CD4-positive, alpha-beta T cell treated with Interleukin-4 for 4 hours (primary cell): ENCODE results near the gene ACTG2.

Source experiments
- DNase-seq: peaks from one replicate; pipeline ENCODE4 v3.0.0-alpha.2; 2020

Gene ACTG2

GRCh38 chr2:73915437-73915993 lies 22.7 kb downstream of the ACTG2 start:
- no peak for DNase-seq

- no peak for DNase-seq
Observed at GRCh38 chr2:73916666-73917065, 23.9 kb downstream of the ACTG2 start.

GRCh38 chr2:73917296-73917695 lies 24.5 kb downstream of the ACTG2 start:
- DNase-seq = no peak

- DNase-seq = no peak
Observed at GRCh38 chr2:73917696-73918207, 24.9 kb downstream of the ACTG2 start.

GRCh38 chr2:73918856-73919255 lies 26.0 kb downstream of the ACTG2 start:
- no peak for DNase-seq

GRCh38 chr2:73919596-73920228 lies 26.9 kb downstream of the ACTG2 start:
- no peak for DNase-seq

GRCh38 chr2:73920577-73921545 lies 28.1 kb downstream of the ACTG2 start:
- no peak for DNase-seq

- DNase-seq = no peak
Observed at GRCh38 chr2:73921581-73921980, 28.8 kb downstream of the ACTG2 start.

GRCh38 chr2:73922681-73923080 lies 29.9 kb downstream of the ACTG2 start:
- no peak for DNase-seq

GRCh38 chr2:73925033-73925704 lies 32.4 kb downstream of the ACTG2 start:
- no peak for DNase-seq

GRCh38 chr2:73925853-73926492 lies 33.2 kb downstream of the ACTG2 start:
- DNase-seq = no peak

GRCh38 chr2:73926493-73927327 lies 33.9 kb downstream of the ACTG2 start, which contains the start of gene DGUOK:
Gene DGUOK (plus strand): TSS chr2:73926880. CDS start chr2:73926911, 31 bp downstream.
- DNase-seq = peak; percentile 98

- no peak for DNase-seq
Observed at GRCh38 chr2:73927344-73927743, 34.5 kb downstream of the ACTG2 start.

GRCh38 chr2:73928963-73929347 lies 36.1 kb downstream of the ACTG2 start:
- no peak for DNase-seq

- DNase-seq = no peak
Observed at GRCh38 chr2:73930386-73930785, 37.6 kb downstream of the ACTG2 start.

- DNase-seq = peak; percentile 58
Observed at GRCh38 chr2:73931531-73932500, 39.0 kb downstream of the ACTG2 start.

- DNase-seq = no peak
Observed at GRCh38 chr2:73933194-73933593, 40.4 kb downstream of the ACTG2 start.

- no peak for DNase-seq
Observed at GRCh38 chr2:73935641-73936040, 42.8 kb downstream of the ACTG2 start.

GRCh38 chr2:73937103-73937885 lies 44.5 kb downstream of the ACTG2 start:
- no peak for DNase-seq
